OCI-LY1 (cell line): ENCODE results near the gene P4HA3.

Experiments used
- H2AFZ ChIP-seq: fragments of 200-600 bp; sonication (generic), shearing (Covaris generic); 2 replicates; pipeline ENCODE4 v1.6.0; 2014; ENCODE audit warnings: antibody characterized with exemption, mild to moderate bottlenecking, low read length
- H3F3A ChIP-seq: fragments of 200-600 bp; sonication (generic), shearing (Covaris generic); 2 replicates; pipeline ENCODE4 v1.6.0; 2014; ENCODE audit warnings: mild to moderate bottlenecking, antibody characterized with exemption, low read length, moderate library complexity; ENCODE audit not compliant: insufficient read depth
- H3K27ac ChIP-seq: fragments of 200-600 bp; sonication (generic); 2 replicates; pipeline ENCODE4 v1.5.1; 2014; ENCODE audit warnings: low read length, mixed run types, mild to moderate bottlenecking, low read depth; ENCODE audit not compliant: poor library complexity, severe bottlenecking
- H3K27me3 ChIP-seq: fragments of 200-600 bp; sonication (generic); 2 replicates; pipeline ENCODE4 v1.6.0; 2014; ENCODE audit warnings: antibody characterized with exemption, mild to moderate bottlenecking, low read length, moderate library complexity; ENCODE audit not compliant: insufficient read depth
- H3K36me3 ChIP-seq: fragments of 200-600 bp; sonication (generic); 2 replicates; pipeline ENCODE4 v1.6.1; 2014; ENCODE audit warnings: mild to moderate bottlenecking, antibody characterized with exemption, low read length, moderate library complexity, mixed read lengths; ENCODE audit not compliant: insufficient read depth
- H3K4me1 ChIP-seq: fragments of 200-600 bp; sonication (generic); 2 replicates; pipeline ENCODE4 v1.5.1; 2014; ENCODE audit warnings: mild to moderate bottlenecking, low read length, moderate library complexity; ENCODE audit not compliant: insufficient read depth, severe bottlenecking
- H3K4me2 ChIP-seq: fragments of 200-600 bp; sonication (generic), shearing (Covaris generic); 2 replicates; pipeline ENCODE4 v1.6.1; 2014; ENCODE audit warnings: low read length
- H3K4me3 ChIP-seq: fragments of 200-600 bp; sonication (generic); 2 replicates; pipeline ENCODE4 v1.5.1; 2014; ENCODE audit warnings: low read length, low read depth, mild to moderate bottlenecking, mixed read lengths; ENCODE audit not compliant: poor library complexity, severe bottlenecking
- H3K79me2 ChIP-seq: fragments of 200-600 bp; shearing (Covaris generic); 2 replicates; pipeline ENCODE4 v1.6.1; 2016; ENCODE audit warnings: mixed run types, low read length, mixed read lengths; ENCODE audit not compliant: insufficient read depth
- H3K9ac ChIP-seq: fragments of 200-600 bp; sonication (generic), shearing (Covaris generic); 2 replicates; pipeline ENCODE4 v1.6.1; 2014; ENCODE audit warnings: mild to moderate bottlenecking, low read length, mixed read lengths
- H3K9me2 ChIP-seq: fragments of 200-600 bp; sonication (generic), shearing (Covaris generic); 2 replicates; pipeline ENCODE4 v1.6.1; 2014; ENCODE audit warnings: low read depth, mild to moderate bottlenecking, low read length, mixed read lengths
- H3K9me3 ChIP-seq: fragments of 200-600 bp; shearing (Covaris generic); 2 replicates; pipeline ENCODE4 v1.6.1; 2014; ENCODE audit warnings: low read length, mixed read lengths
- H4K20me1 ChIP-seq: fragments of 200-600 bp; sonication (generic), shearing (Covaris generic); 2 replicates; pipeline ENCODE4 v1.6.0; 2016; ENCODE audit warnings: mild to moderate bottlenecking, low read length; ENCODE audit not compliant: insufficient read depth
- EZH2 ChIP-seq: fragments of 200-600 bp; sonication (generic), shearing (Covaris generic); IDR thresholded peaks from 2 replicates; pipeline ENCODE4 v1.8.0; 2017; ENCODE audit warnings: borderline replicate concordance, mixed run types, mild to moderate bottlenecking, antibody characterized with exemption, low read length, moderate library complexity, mixed read lengths
- TF ChIP-seq, protein P1 (sequence below): fragments of 200-600 bp; sonication (generic), shearing (Covaris generic); IDR thresholded peaks from 2 replicates; pipeline ENCODE4 v1.5.1; 2017; ENCODE audit warnings: mild to moderate bottlenecking, antibody characterized with exemption, low read length, moderate library complexity, mixed read lengths

Gene P4HA3

DNA sequence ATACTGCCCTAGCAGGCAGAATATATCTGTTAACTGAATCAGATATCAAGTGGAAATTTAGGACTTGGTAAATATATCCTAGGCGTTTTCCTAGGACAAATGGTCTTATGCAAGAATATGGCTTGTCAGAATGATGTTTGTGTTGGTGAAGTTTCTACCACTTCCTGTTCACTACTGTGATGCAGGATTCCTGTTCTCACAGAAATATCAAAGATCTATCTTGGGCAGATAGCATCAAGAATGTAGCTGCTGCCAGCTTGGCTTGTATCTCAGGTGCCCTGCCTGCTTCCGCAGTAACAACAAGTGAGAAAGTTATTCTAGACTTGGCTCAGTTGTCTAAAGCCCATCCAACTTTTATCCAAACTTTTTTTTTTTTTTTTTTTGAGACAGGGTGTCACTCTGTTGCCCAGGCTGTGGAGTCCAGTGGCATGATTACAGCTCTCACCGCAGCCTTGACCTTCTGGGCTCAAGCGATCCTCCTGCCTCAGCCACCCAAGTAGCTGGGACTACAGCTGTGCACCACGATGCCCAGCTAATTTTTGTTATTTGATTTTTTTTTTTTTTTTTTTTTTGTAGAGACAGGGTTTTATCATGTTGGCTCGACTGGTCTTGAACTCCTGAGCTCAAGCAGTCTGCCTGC is 79.0 kb downstream of the P4HA3 start:
- Histone ChIP-seq H3K27ac (no peak overlapping the region), H3K9ac (no peak overlapping the region), H3F3A (no peaks in the 10 kb centered on the region), H4K20me1 (no peaks in the 10 kb centered on the region), H3K36me3 (peaks cover 37% of the 10 kb centered on the region; the same call in 1 of the 2 replicates), H3K9me2 (no peaks in the 10 kb centered on the region), H3K4me2 (no peak overlapping the region), H3K79me2 (no peaks in the 10 kb centered on the region), H3K4me3 (no peak overlapping the region), H3K4me1 (no peaks in the 10 kb centered on the region), H3K9me3 (no peaks in the 10 kb centered on the region), H3K27me3 (no peaks in the 10 kb centered on the region), H2AFZ (no peak overlapping the region)
- TF ChIP-seq EZH2, result no peak
- TF ChIP-seq, protein P1, sequence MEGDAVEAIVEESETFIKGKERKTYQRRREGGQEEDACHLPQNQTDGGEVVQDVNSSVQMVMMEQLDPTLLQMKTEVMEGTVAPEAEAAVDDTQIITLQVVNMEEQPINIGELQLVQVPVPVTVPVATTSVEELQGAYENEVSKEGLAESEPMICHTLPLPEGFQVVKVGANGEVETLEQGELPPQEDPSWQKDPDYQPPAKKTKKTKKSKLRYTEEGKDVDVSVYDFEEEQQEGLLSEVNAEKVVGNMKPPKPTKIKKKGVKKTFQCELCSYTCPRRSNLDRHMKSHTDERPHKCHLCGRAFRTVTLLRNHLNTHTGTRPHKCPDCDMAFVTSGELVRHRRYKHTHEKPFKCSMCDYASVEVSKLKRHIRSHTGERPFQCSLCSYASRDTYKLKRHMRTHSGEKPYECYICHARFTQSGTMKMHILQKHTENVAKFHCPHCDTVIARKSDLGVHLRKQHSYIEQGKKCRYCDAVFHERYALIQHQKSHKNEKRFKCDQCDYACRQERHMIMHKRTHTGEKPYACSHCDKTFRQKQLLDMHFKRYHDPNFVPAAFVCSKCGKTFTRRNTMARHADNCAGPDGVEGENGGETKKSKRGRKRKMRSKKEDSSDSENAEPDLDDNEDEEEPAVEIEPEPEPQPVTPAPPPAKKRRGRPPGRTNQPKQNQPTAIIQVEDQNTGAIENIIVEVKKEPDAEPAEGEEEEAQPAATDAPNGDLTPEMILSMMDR, result no peak

DNA sequence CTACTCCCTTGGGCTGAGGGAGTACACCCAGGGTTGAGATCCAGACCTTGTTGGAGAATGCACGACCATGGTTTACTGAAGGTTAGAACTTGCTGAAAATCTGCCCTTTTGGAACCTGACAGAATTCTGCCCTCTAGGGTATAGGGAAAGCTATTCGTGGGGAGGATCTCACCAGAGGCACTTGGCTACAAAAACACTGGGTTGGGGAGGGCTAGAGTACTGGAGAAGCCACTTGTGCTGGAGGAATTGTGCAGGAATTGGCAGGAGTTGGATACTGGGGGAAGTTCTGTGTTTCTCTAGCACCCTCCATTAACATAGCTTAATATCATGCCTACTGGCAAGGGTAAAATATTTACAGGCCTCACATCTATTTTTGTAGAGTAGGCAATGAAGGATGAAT is 84.5 kb downstream of the P4HA3 start:
- Histone ChIP-seq H3K9me3 (no peaks in the 10 kb centered on the region), H3K27me3 (no peaks in the 10 kb centered on the region), H3K36me3 (peaks cover 26% of the 10 kb centered on the region; the same call in 1 of the 2 replicates), H4K20me1 (no peaks in the 10 kb centered on the region), H3K27ac (no peak overlapping the region), H3K9me2 (no peaks in the 10 kb centered on the region), H3K4me2 (no peak overlapping the region), H3K79me2 (no peaks in the 10 kb centered on the region), H3K9ac (no peak overlapping the region), H3K4me1 (no peaks in the 10 kb centered on the region), H3K4me3 (no peak overlapping the region), H3F3A (no peaks in the 10 kb centered on the region), H2AFZ (no peak overlapping the region)
- TF ChIP-seq, protein P1, result no peak
- TF ChIP-seq EZH2, result no peak

DNA sequence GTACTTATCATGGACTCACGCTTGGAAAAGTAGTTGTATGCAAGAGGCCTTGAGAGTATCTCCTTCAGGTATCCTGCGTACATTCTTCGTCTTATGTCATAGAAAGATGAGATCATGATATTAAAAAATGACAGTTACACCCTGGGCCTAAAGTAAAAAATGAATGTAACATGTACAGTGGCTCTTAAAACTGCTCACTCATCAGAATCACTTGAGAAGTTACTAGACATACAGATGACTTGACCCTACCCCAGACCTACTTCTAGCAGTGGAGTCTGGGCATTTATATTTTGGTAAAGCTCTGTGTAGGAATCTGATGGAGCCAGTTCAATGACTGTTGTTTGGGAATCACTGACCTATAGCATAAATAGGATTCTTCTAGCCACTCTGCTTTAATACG is 85.9 kb downstream of the P4HA3 start:
- Histone ChIP-seq H3K4me3 (no peak overlapping the region), H3K9me3 (no peaks in the 10 kb centered on the region), H3K4me2 (no peak overlapping the region), H3K36me3 (peaks cover 14% of the 10 kb centered on the region; the same call in 1 of the 2 replicates), H3K4me1 (no peaks in the 10 kb centered on the region), H3K27ac (no peak overlapping the region), H3K27me3 (no peaks in the 10 kb centered on the region), H3K9ac (no peak overlapping the region), H3F3A (no peaks in the 10 kb centered on the region), H3K79me2 (no peaks in the 10 kb centered on the region), H4K20me1 (no peaks in the 10 kb centered on the region), H2AFZ (no peak overlapping the region), H3K9me2 (no peaks in the 10 kb centered on the region)
- TF ChIP-seq, protein P1, result no peak
- no peak for TF ChIP-seq EZH2
